CD14-positive monocyte (primary cell): Measurements from ENCODE around the gene XRCC4. TPM values are rescaled to one million over a fixed set of nuclear protein-coding genes. Genes with fewer than 3 reads are reported as not detected.

Experiments used
- DNase-seq, 3 donors: peaks; one replicate each; pipeline ENCODE4 v3.0.0-alpha.2; 2011 to 2022
- H2AFZ ChIP-seq: 2 replicates; pipeline ENCODE4 v1.6.0; 2012; ENCODE audit warnings: mild to moderate bottlenecking, low read depth, low read length, inconsistent platforms; ENCODE audit not compliant: insufficient read depth, poor library complexity, severe bottlenecking
- H3K27ac ChIP-seq, 2 donors: 1 replicate in 1 of 2; 2 replicates in 1 of 2; pipeline ENCODE4 v1.5.1; 2012 to 2013; ENCODE audit warnings: low read length in 2 of 2, control low read depth in 1 of 2, inconsistent platforms in 1 of 2, low read depth in 1 of 2, mild to moderate bottlenecking in 1 of 2
- H3K27me3 ChIP-seq, 2 donors: one replicate each; pipeline versions ENCODE4 v1.6.0 to v1.6.1; 2011 to 2013; ENCODE audit warnings: low read length in 2 of 2; ENCODE audit not compliant: control insufficient read depth in 2 of 2, insufficient read depth in 2 of 2
- H3K36me3 ChIP-seq, 2 donors: replicated peaks in 1 of 2; 1 replicate in 1 of 2; 2 replicates in 1 of 2; pipeline versions ENCODE4 v1.5.1 to v1.6.1; 2012 to 2013; ENCODE audit warnings: low read length in 2 of 2, control low read depth in 1 of 2, inconsistent platforms in 1 of 2, mild to moderate bottlenecking in 1 of 2; ENCODE audit not compliant: insufficient read depth in 2 of 2, control insufficient read depth in 1 of 2
- H3K4me1 ChIP-seq, 2 donors: 1 replicate in 1 of 2; 2 replicates in 1 of 2; pipeline versions ENCODE4 v1.5.1 to v1.6.1; 2012 to 2013; ENCODE audit warnings: low read length in 2 of 2, control low read depth in 1 of 2, inconsistent platforms in 1 of 2, mild to moderate bottlenecking in 1 of 2, moderate library complexity in 1 of 2; ENCODE audit not compliant: insufficient read depth in 2 of 2, control insufficient read depth in 1 of 2
- H3K4me2 ChIP-seq: replicated peaks from 2 replicates; pipeline ENCODE3; 2012; ENCODE audit warnings: low read length, moderate library complexity, mild to moderate bottlenecking; ENCODE audit not compliant: poor library complexity, severe bottlenecking; ENCODE audit errors: extremely low read depth
- H3K4me3 ChIP-seq, 3 experiments: fragments of 200-600 bp in 1 of 3; sonication (generic) in 1 of 3; replicated peaks in 1 of 3; 1 replicate in 2 of 3; 2 replicates in 1 of 3; pipeline ENCODE4 v1.5.1; 2011 to 2013; ENCODE audit warnings: low read length in 3 of 3, mild to moderate bottlenecking in 3 of 3, control low read depth in 2 of 3, low read depth in 2 of 3, inconsistent platforms in 1 of 3, moderate library complexity in 1 of 3
- H3K79me2 ChIP-seq: 2 replicates; pipeline ENCODE4 v1.6.0; 2012; ENCODE audit warnings: mild to moderate bottlenecking, control low read depth, inconsistent platforms, low read length, moderate library complexity; ENCODE audit not compliant: insufficient read depth
- H3K9ac ChIP-seq: 2 replicates; pipeline ENCODE4 v1.6.0; 2017; ENCODE audit warnings: low read length, mild to moderate bottlenecking; ENCODE audit not compliant: insufficient read depth, poor library complexity, severe bottlenecking
- H3K9me3 ChIP-seq, 2 donors: replicated peaks in 1 of 2; 1 replicate in 1 of 2; 2 replicates in 1 of 2; pipeline versions ENCODE4 v1.5.1 to v1.6.1; 2012 to 2013; ENCODE audit warnings: low read length in 2 of 2, control low read depth in 1 of 2; ENCODE audit not compliant: control insufficient read depth in 1 of 2, insufficient read depth in 1 of 2
- H4K20me1 ChIP-seq: 2 replicates; pipeline ENCODE4 v1.6.0; 2012; ENCODE audit warnings: mild to moderate bottlenecking, low read length, control low read depth, moderate library complexity; ENCODE audit not compliant: insufficient read depth
- H3K27ac Mint-ChIP-seq, 7 donors: one replicate each; pipeline ENCODE4 v1.8.0; 2020; ENCODE audit warnings: mild to moderate bottlenecking in 7 of 7, mixed read lengths in 7 of 7, moderate library complexity in 6 of 7, inconsistent platforms in 2 of 7
- H3K27me3 Mint-ChIP-seq, 3 donors: one replicate each; pipeline ENCODE4 v1.8.0; 2021 to 2022; ENCODE audit warnings: low read depth in 3 of 3, mild to moderate bottlenecking in 3 of 3, mixed read lengths in 3 of 3, moderate library complexity in 3 of 3, inconsistent platforms in 1 of 3
- H3K36me3 Mint-ChIP-seq, 2 donors: one replicate each; pipeline ENCODE4 v1.8.0; 2020; ENCODE audit warnings: mixed read lengths in 2 of 2, inconsistent platforms in 1 of 2, mild to moderate bottlenecking in 1 of 2
- H3K4me1 Mint-ChIP-seq: one replicate; pipeline ENCODE4 v1.8.0; 2020; ENCODE audit warnings: mild to moderate bottlenecking, mixed read lengths
- H3K4me3 Mint-ChIP-seq, 2 donors: one replicate each; pipeline ENCODE4 v1.8.0; 2020; ENCODE audit warnings: mild to moderate bottlenecking in 2 of 2, mixed read lengths in 2 of 2, moderate library complexity in 1 of 2
- H3K9me3 Mint-ChIP-seq, 7 donors: one replicate each; pipeline ENCODE4 v1.8.0; 2020 to 2022; ENCODE audit warnings: mixed read lengths in 7 of 7, mild to moderate bottlenecking in 6 of 7, moderate library complexity in 6 of 7, inconsistent platforms in 2 of 7
- WGBS: methylation state at CpG from one replicate; pipeline ENCODE4 v1.1.5; 2013; ENCODE audit warnings: missing lambda C conversion rate; ENCODE audit not compliant: insufficient coverage; 5-methylcytosine and 5-hydroxymethylcytosine counted together
- intact Hi-C, 2 donors: fragments of 100-400 bp; cut with micrococcal nuclease; formaldehyde crosslinking; loops; one replicate each; pipeline versions ENCODE4 v1.15.0 to v1.15.1; 2023
- polyA plus RNA-seq, 3 donors: library from polyadenylated mRNA; depleted of rRNA in 1 of 3; unstranded in 2 of 3; stranded (reverse) in 1 of 3; fragments of 300-500 nt in 2 of 3; fragments of >200 nt in 1 of 3; fragmentation: Illumina TruSeq in 2 of 3; gene quantifications; 1 replicate in 2 of 3; 2 replicates in 1 of 3; pipeline ENCODE4 v1.2.3, GENCODE V29; 2012 to 2021
- TF ChIP-seq, protein P1 (sequence below): fragments of 200-600 bp; IDR thresholded peaks from one replicate; pipeline ENCODE4 v1.8.0; 2022; ENCODE audit warnings: antibody characterized with exemption, mild to moderate bottlenecking

The XRCC4 gene
- polyA plus RNA-seq, 3 donors, result 4.0 to 21.8 (median 16.3) TPM

DNA sequence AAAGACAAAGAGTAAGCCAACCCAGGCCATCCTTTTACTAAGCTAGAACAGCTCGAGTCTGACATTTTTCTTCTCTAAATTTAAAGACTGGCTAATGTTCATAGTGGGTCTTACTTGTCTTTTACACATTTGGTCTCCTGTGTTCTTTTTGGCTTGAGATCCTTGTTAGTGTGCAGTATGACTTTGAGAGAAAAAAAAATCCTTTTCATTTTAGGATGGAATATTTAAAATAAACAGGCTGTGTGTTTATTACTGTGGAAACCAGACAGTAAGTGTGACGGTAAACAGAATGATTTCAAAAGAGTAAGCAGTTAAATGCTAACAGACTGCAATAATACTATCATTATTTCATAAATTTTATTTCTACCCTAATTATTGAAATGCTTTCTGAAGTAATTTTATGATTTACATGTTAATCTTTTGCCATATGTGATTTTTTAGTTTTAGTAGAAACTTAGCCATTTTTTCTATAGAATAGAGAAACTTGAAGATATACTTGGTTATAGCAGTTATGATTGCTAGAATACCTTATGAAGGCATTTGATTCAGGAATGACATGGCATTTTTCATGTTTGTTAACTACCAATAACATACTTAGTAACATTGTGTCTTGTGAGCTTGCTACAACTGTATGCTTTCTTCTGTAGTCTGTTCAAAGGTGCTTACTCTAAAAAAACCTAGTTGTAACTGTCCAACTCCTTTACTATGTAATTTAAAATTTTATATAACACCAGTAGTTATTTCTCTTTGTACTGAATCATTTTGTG is 92.4 kb downstream of the XRCC4 start:
- no peaks in the 10 kb centered on the region for H3K79me2 ChIP-seq
- H3K4me3 Mint-ChIP-seq, result no peak overlapping the region
- no peak for DNase-seq
- H4K20me1 ChIP-seq, result no peaks in the 10 kb centered on the region
- H3K27me3 ChIP-seq, result no peaks in the 10 kb centered on the region
- no peak overlapping the region for H3K4me3 ChIP-seq
- intact Hi-C loops, result no loop called here
- H3K27ac Mint-ChIP-seq, result no peak overlapping the region
- H3K27me3 Mint-ChIP-seq, result no peaks in the 10 kb centered on the region
- no peak overlapping the region for H3K27ac ChIP-seq
- H3K36me3 Mint-ChIP-seq, result peaks cover 17 to 25% of the 10 kb centered on the region in 2 donors
- H3K4me1 Mint-ChIP-seq, result peaks cover 17% of the 10 kb centered on the region
- WGBS, result no CpG with 5 or more reads among the region's 2 CpGs
- H3K4me2 ChIP-seq, result no peak overlapping the region
- peaks cover 0 to 6% (median 2%) of the 10 kb centered on the region in 7 donors for H3K9me3 Mint-ChIP-seq
- H3K9me3 ChIP-seq, result no peaks in the 10 kb centered on the region
- H3K36me3 ChIP-seq, result no peaks in the 10 kb centered on the region
- no peak overlapping the region for H3K9ac ChIP-seq
- H2AFZ ChIP-seq, result no peak overlapping the region
- H3K4me1 ChIP-seq, result peaks cover 2 to 13% of the 10 kb centered on the region in 2 donors
- TF ChIP-seq, protein P1, sequence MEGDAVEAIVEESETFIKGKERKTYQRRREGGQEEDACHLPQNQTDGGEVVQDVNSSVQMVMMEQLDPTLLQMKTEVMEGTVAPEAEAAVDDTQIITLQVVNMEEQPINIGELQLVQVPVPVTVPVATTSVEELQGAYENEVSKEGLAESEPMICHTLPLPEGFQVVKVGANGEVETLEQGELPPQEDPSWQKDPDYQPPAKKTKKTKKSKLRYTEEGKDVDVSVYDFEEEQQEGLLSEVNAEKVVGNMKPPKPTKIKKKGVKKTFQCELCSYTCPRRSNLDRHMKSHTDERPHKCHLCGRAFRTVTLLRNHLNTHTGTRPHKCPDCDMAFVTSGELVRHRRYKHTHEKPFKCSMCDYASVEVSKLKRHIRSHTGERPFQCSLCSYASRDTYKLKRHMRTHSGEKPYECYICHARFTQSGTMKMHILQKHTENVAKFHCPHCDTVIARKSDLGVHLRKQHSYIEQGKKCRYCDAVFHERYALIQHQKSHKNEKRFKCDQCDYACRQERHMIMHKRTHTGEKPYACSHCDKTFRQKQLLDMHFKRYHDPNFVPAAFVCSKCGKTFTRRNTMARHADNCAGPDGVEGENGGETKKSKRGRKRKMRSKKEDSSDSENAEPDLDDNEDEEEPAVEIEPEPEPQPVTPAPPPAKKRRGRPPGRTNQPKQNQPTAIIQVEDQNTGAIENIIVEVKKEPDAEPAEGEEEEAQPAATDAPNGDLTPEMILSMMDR, result no peak

DNA sequence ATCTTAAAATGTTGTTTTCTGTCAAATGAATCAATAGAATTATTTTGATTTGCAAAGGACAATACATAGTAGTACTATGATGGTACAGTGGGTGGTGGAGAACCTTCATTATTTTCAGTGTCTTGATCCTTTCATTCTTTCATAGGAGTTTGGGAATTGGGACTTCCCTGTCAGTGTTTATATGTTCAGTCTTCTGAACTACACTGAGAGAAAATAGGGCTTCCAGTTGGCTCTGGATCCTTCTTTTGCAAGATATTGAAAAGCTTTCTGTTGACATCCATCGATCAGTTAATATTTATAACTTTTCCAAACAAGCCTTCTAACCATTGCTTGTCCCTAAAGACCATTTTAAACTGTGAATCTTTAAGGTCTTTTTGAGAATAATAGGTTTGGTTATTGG is 94.7 kb downstream of the XRCC4 start:
- Histone ChIP-seq H3K79me2 (no peaks in the 10 kb centered on the region), H3K27ac (no peak overlapping the region), H3K4me1 (peaks cover 2 to 13% of the 10 kb centered on the region in 2 donors), H3K36me3 (no peaks in the 10 kb centered on the region), H3K27me3 (no peaks in the 10 kb centered on the region), H3K4me2 (no peak overlapping the region), H3K9ac (no peak overlapping the region), H3K9me3 (no peaks in the 10 kb centered on the region), H2AFZ (no peak overlapping the region), H4K20me1 (no peaks in the 10 kb centered on the region), H3K4me3 (no peak overlapping the region)
- no CpG with 5 or more reads among the region's 1 CpG for WGBS
- H3K27me3 Mint-ChIP-seq, result no peaks in the 10 kb centered on the region
- peaks cover 0 to 5% (median 0%) of the 10 kb centered on the region in 7 donors for H3K9me3 Mint-ChIP-seq
- peaks cover 17% of the 10 kb centered on the region for H3K4me1 Mint-ChIP-seq
- DNase-seq, result no peak
- H3K4me3 Mint-ChIP-seq, result no peak overlapping the region
- TF ChIP-seq, protein P1, result no peak
- intact Hi-C loops, result no loop called here
- no peak overlapping the region for H3K27ac Mint-ChIP-seq
- H3K36me3 Mint-ChIP-seq, result peaks cover 14 to 22% of the 10 kb centered on the region in 2 donors
